ENCODE measurements around the gene PRDM2.

Gene PRDM2

GRCh38 chr1:13818926-13819325 lies 118.9 kb downstream of the PRDM2 start:
- DNase-seq: no peak

DNA sequence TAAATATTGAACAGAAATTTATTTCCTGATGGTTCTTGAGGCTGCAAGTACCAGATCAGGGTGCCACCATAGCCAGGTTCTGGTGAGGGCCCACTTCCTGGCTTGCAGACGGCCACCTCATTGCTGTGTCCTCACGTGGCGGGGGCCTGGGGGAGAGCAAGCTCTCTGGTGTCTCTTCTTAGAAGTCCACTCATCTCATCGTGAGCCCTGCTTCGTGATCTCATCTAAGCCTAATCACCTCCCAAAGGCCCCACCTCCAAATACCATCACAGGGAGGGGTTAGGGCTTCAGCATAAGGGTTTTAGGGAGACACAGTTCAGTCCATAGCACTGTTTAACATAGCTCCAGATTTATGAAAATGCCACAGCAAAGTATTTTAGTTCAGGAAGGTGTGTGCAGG lies 119.7 kb downstream of the PRDM2 start:
- DNase-seq: no peak

DNA sequence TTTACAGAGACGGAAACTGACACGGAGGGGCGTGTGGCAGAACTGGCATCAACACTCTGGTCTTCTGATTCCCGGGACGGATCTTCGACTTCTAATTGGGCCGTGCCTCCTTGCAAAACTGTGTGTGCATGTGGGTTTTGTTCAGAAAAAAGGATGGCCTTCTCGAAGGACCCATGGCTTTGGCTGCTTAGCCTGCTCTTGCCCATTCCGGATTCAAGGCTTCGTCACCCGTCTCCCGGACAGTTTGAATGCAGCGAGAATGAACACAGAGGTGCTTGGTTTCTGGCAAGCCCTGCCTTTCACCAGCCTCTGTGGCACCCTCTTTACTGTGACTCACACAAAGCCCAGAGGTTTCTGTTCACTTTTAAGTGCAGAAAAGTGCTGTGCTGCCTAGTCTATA lies 120.1 kb downstream of the PRDM2 start:
- no peak for DNase-seq

GRCh38 chr1:13820456-13820855 lies 120.5 kb downstream of the PRDM2 start:
- no peak for DNase-seq

DNA sequence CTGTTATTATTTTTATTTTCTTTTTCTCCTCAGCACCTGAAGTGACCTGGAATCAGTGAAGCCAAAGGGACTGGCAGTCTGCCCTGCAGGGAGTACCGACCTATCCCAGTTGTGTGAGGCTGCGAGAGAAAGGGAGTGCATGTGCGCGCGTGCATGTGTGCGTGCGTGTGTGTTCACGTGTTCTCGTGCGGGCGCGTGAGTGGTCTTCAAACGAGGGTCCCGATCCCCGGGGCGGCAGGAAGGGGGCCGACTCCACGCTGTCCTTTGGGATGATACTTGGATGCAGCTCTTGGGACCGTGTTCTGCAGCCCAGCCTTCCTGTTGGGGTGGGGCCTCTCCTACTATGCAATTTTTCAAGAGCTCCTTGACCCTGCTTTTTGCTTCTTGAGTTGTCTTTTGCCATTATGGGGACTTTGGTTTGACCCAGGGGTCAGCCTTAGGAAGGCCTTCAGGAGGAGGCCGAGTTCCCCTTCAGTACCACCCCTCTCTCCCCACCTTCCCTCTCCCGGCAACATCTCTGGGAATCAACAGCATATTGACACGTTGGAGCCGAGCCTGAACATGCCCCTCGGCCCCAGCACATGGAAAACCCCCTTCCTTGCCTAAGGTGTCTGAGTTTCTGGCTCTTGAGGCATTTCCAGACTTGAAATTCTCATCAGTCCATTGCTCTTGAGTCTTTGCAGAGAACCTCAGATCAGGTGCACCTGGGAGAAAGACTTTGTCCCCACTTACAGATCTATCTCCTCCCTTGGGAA lies 123.3 kb downstream of the PRDM2 start:
- no peak for DNase-seq

DNA sequence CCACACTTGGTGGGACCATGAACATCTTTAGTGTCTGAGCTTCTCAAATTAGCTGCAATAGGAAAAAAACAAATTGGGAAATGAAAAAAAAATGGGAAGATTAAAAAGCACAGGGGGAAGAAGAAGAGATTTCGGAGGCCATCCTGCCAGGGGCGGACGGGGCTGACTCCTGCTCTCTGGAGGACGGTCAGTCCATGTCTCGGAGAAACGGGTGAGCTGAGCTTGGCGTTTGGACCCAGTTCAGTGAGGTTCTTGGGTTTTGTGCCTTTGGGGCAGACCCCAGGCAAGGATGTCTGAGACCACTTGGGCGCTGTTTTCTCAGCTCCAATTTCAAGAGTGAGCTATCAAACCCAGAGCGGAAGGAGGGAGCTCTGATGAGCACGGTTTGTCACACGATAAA lies 123.9 kb downstream of the PRDM2 start:
- DNase-seq: no peak

DNA sequence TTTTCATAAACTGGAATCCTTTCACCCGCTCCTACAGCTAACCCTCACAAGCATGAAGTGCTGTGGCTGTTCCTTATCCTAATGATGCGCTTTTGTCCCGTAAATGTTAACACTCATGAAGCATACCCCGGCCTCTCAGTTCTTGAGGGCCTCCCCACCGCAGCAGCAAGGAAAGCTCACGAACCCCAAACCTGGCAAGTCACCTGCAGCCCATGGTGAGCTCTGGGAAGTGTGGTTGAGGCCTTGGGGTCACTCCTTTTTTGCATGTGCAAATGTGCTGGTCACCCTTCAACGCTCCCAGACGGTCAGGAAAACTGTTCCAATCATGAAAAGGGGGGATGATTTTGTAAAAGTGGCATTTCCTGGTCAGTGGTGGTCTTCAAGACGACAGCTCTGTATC lies 124.6 kb downstream of the PRDM2 start:
- DNase-seq: no peak

- DNase-seq: no peak
Observed at GRCh38 chr1:13825033-13825432, 125.0 kb downstream of the PRDM2 start.

- no peak for DNase-seq
Observed at GRCh38 chr1:13826009-13826408, 126.0 kb downstream of the PRDM2 start.

DNA sequence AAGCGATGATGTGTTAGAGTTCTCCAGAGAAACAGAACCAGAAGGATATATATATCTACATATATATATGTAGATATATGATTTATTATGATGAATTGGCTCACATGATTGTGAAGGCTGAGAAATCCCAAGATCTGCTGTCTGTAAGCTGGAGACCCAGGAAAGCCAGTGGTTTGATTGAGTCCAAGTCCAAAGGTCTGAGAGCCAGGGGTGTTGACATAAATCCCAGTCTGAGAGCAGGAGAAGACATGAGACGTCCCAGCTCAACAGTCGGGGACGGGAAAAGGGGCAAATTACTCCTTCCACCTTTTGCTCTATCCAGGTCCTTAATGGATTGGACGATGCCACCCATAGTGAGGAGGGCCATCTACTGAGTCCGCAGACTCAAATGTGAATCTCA lies 126.6 kb downstream of the PRDM2 start:
- DNase-seq: no peak

GRCh38 chr1:13828454-13829151 lies 128.6 kb downstream of the PRDM2 start:
- DNase-seq: no peak

DNA sequence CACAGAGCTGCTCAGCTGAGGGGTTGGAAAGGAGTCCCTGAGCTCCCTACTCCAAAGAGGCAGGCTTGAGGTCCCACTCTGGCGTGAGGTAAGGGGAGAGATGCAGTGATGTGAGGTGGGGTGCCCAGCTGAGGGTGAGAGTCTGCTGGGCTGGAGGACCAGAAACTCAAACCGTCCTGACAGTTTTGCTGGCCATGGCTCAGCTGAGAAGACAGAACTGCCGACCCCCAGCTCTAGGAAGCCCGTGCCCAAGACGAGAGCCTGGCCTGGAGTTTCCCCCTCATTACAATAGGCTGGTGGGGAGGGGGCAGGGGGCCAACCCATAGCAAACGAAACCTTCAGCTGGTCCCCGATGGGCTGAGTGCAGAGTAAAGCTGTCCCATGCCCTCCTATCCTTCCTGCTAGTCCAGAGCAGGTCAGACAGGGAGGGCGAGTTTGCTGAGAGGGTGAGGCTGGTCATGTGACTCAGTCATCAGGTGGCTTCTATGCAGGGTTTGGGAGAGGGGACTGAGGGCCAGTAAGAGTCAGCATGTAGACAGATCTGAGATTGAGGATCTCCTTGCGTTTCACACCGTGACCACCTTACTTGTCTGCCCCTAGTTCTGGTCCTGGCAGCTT lies 129.3 kb downstream of the PRDM2 start:
- no peak for DNase-seq

GRCh38 chr1:13830170-13830569 lies 130.2 kb downstream of the PRDM2 start:
- no peak for DNase-seq

- no peak for DNase-seq
Observed at GRCh38 chr1:13830616-13831280, 130.8 kb downstream of the PRDM2 start.

GRCh38 chr1:13832100-13832499 lies 132.1 kb downstream of the PRDM2 start:
- DNase-seq: no peak

GRCh38 chr1:13832536-13832935 lies 132.5 kb downstream of the PRDM2 start:
- no peak for DNase-seq

DNA sequence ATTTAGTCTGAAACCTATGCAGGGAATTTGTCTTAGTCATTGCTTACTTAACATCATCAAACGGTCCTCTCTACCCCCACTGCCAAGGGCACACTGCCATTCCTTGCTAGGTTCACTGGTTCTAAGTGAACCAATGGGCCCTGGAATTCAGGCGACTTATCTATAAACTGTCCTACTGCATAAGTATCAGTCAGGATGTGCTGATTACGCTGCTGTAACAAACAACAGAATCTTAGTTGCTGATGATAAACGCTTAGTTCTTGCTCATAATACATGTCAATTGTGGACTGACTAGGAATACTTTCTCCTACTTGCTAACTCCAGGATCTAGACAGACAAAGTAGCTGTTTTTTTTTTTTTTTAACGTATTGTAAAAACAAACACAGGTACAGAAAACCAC lies 136.1 kb downstream of the PRDM2 start:
- no peak for DNase-seq

DNA sequence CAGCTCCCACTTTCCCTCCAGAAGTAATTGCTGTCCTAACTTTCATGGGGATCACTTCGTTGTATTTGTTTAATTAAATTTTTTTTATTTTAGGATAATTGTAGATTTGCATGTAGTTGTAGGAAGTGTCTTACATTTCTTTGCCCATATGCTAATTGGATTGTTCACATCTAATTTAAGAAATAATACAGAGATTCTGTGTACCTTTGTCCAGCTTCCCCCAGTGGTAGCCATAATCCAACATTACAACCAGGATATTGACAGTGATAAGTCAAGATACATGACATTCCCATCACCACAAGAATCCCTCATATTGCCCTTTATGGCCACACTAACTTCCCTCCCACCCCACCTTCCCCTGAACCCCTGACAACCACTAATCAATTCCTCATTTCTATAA lies 136.6 kb downstream of the PRDM2 start:
- DNase-seq: no peak

DNA sequence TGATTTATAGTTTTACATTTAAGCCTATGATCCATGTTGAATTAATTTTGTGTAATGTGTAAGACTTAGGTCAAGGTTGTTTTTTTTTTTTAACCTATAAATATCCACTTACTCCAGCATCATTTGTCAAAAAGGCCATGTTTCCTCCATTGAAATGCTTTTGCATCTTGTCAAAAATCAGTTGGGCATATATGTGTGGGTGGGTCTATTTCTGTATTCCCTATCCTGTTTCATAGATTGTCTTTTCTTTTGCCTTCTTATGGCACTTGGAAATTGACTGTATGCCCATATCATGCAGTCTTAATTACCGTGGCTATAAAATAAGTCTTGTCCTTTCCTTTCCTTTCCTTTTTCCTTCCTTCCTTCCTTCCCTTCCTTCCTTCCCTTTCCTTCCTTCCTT lies 138.2 kb downstream of the PRDM2 start:
- DNase-seq: no peak

DNA sequence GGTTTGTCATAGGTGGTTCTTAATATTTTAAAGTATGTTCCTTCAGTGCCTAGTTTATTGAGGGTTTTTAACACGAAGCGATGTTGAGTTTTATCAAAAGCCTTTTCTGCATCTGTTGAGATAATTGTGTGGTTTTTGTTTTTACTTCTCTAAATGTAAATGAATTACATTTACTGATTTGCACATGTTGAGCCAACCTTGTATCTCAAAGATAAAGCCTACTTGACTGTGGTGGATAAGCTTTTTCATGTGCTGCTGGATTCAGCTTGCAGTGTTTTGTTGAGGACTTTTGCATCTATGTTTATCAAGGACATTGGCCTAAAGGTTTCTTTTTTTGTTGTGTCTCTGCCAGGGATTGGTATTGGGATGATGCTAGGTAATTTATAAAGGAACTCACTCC lies 142.5 kb downstream of the PRDM2 start:
- no peak for DNase-seq

DNA sequence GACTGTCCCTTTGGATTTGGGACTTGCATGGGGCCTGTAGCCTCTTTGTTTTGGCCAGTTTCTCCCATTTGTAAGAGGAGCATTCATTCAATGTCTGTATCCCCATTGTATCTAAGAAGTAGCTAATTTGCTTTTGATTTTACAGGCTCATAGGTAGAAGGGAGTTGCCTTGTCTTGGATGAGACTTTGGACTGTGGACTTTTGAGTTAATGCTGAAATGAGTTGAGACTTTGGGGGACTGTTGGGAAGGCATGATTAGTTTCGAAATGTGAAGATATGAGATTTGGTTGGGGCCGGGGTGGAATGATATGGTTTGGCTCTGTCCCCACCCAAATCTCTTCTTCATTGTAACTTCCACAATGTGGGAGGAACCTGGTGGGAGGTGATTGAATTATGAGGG lies 151.7 kb downstream of the PRDM2 start:
- DNase-seq: no peak

- no peak for DNase-seq
Observed at GRCh38 chr1:13855554-13855953, 155.6 kb downstream of the PRDM2 start.

- DNase-seq: no peak
Observed at GRCh38 chr1:13860031-13860430, 160.0 kb downstream of the PRDM2 start.

- DNase-seq: no peak
Observed at GRCh38 chr1:13864760-13865159, 164.8 kb downstream of the PRDM2 start.
